Measurements from ENCODE around the gene KCNMB2.
A peak's percentile ranks its signal among the peaks of the same experiment; 100 is the strongest.

Gene KCNMB2

DNA sequence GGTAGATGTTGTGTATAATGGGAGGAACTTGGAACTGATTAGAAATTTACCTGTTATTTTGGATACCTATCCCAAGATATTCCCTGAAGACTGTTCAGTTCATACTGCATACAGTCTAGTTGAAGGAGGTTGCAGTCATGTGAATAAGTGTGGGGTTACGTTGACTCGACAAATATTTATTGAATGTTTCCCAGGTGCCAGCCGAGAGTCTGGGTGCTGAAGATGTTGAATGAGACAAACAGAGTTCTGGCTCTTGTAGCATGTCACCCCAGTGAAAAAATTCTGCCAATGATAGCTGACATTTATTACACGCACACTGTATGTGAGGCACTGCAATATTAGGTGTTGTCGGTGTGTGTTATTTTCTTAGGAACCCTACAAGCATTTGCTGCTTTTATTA, 176.0 kb downstream of the KCNMB2 start:
- no peaks in the 10 kb centered on the region for H3K9me3 ChIP-seq
- no peaks in the 10 kb centered on the region for H3K4me1 ChIP-seq
- H3K27ac ChIP-seq = no peak overlapping the region
- no peaks in the 10 kb centered on the region for H3K27me3 ChIP-seq
- TF ChIP-seq, protein P1, sequence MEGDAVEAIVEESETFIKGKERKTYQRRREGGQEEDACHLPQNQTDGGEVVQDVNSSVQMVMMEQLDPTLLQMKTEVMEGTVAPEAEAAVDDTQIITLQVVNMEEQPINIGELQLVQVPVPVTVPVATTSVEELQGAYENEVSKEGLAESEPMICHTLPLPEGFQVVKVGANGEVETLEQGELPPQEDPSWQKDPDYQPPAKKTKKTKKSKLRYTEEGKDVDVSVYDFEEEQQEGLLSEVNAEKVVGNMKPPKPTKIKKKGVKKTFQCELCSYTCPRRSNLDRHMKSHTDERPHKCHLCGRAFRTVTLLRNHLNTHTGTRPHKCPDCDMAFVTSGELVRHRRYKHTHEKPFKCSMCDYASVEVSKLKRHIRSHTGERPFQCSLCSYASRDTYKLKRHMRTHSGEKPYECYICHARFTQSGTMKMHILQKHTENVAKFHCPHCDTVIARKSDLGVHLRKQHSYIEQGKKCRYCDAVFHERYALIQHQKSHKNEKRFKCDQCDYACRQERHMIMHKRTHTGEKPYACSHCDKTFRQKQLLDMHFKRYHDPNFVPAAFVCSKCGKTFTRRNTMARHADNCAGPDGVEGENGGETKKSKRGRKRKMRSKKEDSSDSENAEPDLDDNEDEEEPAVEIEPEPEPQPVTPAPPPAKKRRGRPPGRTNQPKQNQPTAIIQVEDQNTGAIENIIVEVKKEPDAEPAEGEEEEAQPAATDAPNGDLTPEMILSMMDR (IDR thresholded peaks at IDR 0.05) = no peak
- DNase-seq = no peak
- no peak overlapping the region for H3K4me3 ChIP-seq
- intact Hi-C loops (cut with DNase I; ENCODE audit: low total_unique reads) = no loop called here
- H3K36me3 ChIP-seq = no peaks in the 10 kb centered on the region

DNA sequence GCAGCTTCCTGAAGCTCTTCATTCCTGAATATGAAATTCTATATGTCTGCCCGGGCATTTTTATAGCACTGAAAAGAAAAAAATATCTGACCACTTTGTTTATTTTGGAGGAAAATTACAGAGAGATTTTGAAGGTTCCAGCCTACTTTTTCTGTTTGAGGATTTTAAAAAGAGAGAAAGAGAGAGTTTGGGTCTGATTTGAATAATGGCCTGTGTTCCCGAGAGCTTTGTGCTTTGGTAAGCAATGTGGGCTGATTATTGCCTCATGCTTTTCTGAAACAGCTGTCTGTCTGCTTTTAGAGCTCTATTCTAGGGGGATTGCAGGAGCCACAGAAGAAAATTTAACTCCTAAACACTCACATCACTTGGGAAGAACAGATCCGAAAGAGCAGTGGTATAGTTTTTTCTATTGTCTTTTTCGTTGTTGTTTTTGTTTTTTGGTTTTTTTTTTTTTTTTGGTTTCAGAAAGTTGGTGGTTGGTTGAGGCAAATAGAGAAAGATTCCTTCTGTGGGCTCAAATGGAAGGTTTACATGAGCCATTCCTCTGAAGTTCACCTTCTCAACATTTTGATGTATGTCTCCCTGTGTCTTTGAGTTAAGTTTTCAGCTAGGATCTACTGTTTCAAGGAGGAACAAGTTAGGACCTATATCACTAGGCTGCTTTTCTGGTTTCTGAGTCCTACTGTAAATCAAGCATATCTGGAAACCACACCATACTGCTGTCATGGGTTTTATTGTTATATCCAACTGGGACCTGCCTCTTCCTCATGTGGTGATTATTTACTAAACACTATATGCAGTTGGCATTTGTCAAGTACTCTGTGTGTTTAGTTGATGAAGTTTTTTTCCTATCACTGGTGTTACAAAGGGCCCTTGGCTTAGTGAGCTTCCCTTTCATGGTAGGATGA, 178.9 kb downstream of the KCNMB2 start:
- Histone ChIP-seq H3K9me3 (no peaks in the 10 kb centered on the region), H3K4me1 (no peaks in the 10 kb centered on the region), H3K4me3 (no peak overlapping the region), H3K27ac (no peak overlapping the region), H3K36me3 (no peaks in the 10 kb centered on the region), H3K27me3 (no peaks in the 10 kb centered on the region)
- no peak for DNase-seq
- TF ChIP-seq, protein P1 (IDR thresholded peaks at IDR 0.05) = no peak
- intact Hi-C loops (cut with DNase I; ENCODE audit: low total_unique reads) = no loop called here

DNA sequence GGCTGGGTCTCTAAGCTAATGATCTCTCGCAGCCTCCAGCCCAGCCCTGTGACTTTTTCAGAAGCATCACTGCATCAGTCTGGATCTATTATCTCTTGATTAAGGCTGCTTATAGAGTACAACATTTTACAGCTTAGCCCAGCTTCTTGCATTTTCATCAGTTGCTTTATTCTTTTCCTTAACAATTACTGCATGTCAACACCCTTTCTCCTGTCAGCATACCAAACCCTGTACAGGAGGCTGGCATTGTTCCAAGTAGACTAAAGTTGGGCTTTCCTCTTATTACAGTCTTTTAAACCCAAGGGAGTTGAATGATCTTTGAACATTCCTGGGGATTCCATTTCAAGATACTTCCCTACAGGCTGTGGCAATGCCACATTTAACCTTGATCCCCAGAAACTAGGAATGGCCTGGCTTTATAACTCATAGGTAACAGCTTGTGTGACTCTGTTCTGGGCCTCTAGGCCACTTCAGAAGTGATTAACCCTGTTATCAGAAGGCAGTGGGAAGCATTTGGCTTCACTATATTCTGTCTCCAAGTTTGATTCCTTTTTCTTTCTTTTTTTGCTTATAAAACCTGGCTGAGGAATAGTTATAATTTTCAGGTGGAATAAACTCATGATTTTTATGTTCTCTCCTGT, 182.9 kb downstream of the KCNMB2 start:
- Histone ChIP-seq H3K9me3 (no peaks in the 10 kb centered on the region), H3K4me3 (no peak overlapping the region), H3K36me3 (no peaks in the 10 kb centered on the region), H3K27me3 (no peaks in the 10 kb centered on the region), H3K27ac (no peak overlapping the region), H3K4me1 (no peaks in the 10 kb centered on the region)
- no peak for DNase-seq
- TF ChIP-seq, protein P1 (IDR thresholded peaks at IDR 0.05) = no peak
- intact Hi-C loops (cut with DNase I; ENCODE audit: low total_unique reads) = no loop called here

DNA sequence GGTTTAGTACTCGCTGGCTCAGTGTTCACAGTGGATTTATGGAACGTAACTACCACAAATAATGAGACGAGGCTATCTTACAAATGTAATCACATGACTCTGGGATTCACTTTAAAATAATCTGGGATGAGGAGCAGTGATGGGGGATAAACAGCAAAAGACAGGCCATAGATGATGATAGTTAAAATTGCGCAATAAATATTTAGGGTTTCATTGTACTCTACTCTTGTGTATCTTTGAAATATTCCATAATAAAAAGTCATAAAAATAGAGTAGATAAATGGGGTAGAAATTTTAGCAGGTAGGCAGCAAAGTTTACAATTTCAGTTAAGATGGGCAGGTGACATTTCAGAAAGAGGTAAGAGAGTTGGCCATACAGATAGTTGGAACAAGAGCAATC, 196.6 kb downstream of the KCNMB2 start:
- Histone ChIP-seq H3K27ac (no peak overlapping the region), H3K27me3 (no peaks in the 10 kb centered on the region), H3K4me1 (peaks cover 0 to 16% (median 11%) of the 10 kb centered on the region in 4 donors), H3K36me3 (no peaks in the 10 kb centered on the region), H3K4me3 (no peak overlapping the region), H3K9me3 (no peaks in the 10 kb centered on the region)
- TF ChIP-seq, protein P1 (IDR thresholded peaks at IDR 0.05) = no peak
- no peak for DNase-seq
- intact Hi-C loops (cut with DNase I; ENCODE audit: low total_unique reads) = no loop called here

DNA sequence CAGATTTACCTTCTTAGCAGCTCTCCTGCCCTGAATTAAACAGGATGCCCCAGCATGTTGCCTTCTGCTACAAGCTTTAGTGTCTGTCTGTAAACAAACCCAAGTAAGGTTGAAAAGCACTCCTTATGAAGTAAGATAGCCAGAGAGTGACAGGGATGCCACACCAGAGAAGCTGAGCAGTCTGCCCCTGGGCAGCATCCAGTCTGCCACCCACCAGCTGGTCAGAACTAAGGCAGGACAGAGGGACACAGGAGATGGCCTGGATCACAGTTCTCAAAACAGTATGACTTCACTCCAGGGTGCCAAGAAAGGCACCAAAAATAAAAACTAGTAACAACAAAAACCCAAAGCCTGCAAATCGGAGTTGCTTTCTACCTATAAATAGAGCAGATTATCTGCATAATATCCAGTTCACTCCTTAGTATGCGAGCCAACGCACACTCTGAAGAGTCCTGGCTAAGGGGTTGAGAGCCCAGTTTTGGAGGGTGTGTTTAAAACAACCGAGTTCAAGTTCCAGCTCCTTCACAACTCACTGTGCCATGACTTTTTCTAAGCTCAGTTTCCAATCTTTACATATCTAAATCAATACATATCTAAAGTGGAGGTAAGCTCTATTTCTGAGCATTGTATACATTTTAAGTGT, 198.9 kb downstream of the KCNMB2 start:
- H3K36me3 ChIP-seq = no peaks in the 10 kb centered on the region
- no peak for DNase-seq
- intact Hi-C loops (cut with DNase I; ENCODE audit: low total_unique reads) = no loop called here
- H3K27ac ChIP-seq = peak overlapping the region in 1 of 2 donors; percentile 8
- H3K4me1 ChIP-seq = peaks cover 0 to 16% (median 11%) of the 10 kb centered on the region in 4 donors
- H3K4me3 ChIP-seq = no peak overlapping the region
- TF ChIP-seq, protein P1 (IDR thresholded peaks at IDR 0.05) = no peak
- H3K27me3 ChIP-seq = no peaks in the 10 kb centered on the region
- H3K9me3 ChIP-seq = no peaks in the 10 kb centered on the region

All from tibial artery (tissue), 4 donors.